ENCODE results near the gene KLF3.

KLF3 gene

DNA sequence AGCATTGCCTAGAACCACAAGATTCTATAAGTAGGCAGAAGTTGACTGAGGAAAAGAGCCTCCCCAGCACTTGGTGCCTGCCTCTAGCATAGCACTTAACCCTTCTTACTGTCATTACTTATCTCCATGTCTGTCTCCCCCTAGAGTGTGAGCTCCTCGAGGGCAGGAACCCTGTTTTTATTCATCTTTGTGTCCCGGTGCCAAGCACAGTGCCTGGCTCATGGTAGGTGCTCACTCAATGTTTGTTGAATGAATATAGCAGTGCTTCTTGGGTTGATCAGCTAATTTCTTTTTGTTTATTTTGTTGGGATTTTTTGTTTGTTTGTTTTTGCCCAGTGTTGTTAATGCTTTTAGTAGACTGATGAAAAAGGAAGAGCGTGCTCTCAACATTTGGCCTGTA, 30.3 kb downstream of the KLF3 start:
- DNase-seq (ENCODE audit: low read depth in 4 of 4, low spot score in 1 of 4): no peak

DNA sequence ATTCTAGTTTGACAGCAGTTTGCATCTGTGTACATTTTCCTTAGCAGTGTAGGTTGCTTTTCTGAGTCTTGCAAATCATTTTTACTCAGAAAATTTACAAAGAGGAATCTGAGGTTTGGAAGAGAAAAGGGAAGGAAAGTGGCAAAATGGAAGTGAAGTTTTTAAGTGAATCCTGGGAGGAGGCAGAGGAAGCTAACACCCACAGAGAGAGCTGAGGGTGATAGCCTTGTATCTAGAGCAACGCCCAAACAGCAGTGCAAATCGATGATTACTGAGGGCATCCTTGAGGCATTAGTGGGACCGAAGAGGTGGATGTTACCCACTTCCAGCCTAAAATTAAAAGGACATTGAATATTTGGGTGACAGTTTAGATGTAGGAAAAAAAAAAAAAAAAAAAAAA, 31.8 kb downstream of the KLF3 start:
- no peak for DNase-seq (ENCODE audit: low read depth in 4 of 4, low spot score in 1 of 4)

DNA sequence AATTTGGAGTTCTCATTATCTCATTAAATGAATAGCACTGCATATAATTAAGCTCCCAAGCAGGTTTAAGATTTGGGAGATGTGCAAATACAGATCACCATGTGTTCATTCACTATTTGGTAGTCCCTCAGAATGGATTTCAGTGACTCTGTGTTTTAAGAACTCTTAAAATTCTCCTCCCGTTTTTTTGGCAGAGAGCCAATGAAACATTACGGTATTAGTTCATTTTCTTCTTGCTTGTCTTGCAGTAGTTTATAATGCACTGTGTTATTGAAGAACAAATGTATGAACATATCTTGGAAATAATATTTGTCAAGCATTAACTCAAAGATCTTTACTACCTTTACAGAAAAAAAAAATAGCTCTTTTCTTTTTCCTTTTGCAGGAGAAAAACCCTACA, 32.7 kb downstream of the KLF3 start:
- no peak for DNase-seq (ENCODE audit: low read depth in 4 of 4, low spot score in 1 of 4)

DNA sequence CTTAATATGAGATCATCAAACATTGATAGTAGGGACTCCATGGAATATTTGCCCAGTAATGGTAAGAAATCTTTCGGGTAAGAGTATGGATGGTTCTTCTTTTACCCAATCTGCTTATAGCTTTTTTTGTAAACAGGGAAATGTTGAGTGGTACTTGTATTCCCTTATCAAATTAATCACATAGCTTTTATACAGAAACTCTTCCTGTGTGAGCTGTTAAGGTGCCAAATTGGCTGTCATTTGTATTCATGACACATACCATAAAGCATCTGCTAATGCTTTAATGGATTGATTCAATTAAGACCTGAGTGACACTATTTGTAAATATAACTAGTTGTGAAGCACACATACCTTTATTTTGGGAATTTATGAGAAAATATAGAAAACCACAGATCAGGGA, 34.2 kb downstream of the KLF3 start:
- no peak for DNase-seq (ENCODE audit: low read depth in 4 of 4, low spot score in 1 of 4)

DNA sequence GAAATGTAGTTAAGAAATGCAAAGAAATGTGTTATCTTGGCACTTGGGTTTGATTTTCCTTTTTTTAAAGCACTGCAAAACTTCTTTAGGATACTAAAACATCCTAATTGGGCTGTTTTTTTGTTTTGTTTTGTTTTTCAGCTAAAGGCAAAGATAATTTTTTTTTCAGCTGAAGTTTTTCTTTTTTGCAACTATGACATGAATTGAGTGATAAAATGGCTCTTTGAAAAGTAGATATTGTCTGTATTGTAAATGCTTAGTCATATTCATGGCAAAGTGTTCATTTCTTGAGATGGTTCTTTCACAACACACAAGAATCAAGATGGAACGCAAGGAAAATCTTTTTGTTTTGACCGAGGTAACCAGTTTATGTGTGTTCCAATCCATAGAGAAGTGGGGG, 35.1 kb downstream of the KLF3 start:
- no peak for DNase-seq (ENCODE audit: low read depth in 4 of 4, low spot score in 1 of 4)

DNA sequence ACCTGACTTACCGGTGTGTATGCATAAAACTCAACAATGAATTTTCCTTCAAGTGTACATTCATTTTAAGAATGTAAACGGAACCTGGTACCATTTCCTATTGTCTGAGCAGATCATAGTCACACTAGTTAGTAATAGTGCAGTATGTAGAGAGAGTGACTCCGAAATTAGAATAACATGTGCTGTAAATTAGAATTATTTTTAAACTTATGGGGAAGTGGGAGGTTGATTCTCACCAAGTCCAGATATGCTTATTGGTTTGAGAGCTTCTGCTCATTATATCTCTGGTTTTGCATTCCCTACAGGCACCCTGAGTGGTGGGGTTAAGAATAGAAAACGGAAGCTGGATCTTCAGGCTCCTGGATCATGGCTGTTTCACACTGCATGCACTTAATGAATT, 39.6 kb downstream of the KLF3 start:
- no peak for DNase-seq (ENCODE audit: low read depth in 4 of 4, low spot score in 1 of 4)

DNA sequence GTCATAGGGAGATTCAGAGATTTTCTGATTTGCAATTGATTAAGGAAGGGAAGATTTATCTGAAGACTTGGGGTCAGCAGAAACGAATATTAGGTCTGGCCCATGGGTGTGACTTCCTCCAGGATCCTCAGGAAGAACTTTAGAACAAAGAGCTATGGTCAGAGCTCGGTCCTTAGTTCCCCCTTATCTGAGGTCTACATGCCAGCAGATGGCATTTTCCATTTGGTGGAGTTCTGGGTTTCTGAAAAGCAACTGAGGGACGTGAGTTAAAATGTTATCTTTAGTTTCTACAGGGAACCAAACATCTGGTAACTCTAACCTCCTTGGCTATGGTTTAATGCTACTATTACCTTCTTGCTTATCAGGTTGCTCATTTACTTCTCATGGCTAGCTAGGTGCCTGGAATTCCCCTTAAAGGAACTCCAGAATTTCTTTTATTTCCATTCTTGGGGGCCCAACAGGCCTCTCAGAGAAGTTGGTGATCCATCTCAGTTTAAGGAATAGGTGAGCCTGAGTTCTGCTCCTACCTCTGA, 40.7 kb downstream of the KLF3 start:
- DNase-seq (ENCODE audit: low read depth in 4 of 4, low spot score in 1 of 4): no peak

DNA sequence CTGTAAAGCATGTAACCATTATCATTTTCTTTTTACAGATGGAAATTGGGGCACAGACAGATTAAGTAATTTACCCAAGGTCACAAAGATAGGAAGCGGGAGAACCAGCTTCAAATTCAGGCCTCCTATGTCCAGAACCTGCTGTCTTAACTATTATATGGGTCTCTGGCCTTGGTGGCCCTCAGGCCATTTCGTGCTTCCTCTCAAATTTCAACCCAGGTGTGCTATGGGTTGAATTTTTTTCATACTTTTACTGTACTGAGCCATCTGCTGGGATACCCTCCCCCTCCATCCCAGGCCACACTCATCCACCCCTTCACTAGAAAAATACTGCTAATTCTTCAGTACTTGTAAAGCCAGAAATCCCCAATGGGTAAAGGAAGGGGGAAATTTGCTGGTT, 42.3 kb downstream of the KLF3 start:
- DNase-seq (ENCODE audit: low read depth in 4 of 4, low spot score in 1 of 4): no peak

DNA sequence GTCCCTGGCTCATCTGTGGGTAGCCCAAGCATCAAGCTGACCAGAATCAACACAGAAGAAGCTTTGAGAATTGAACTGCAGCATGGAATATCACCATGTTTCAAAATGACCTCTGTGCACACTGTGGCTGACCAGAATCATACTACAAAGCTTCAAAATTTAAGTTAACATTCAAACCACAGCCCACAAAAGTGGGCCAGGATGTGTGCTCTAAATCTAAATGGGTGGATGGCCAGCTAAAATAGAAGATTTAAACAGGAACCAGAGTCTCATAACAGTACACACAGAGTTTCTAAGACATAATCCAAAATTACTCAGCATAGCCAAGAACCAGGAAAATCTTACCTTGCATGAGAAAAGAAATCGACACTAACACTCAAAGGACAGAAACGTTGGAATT, 46.1 kb downstream of the KLF3 start:
- no peak for DNase-seq (ENCODE audit: low read depth in 4 of 4, low spot score in 1 of 4)

DNA sequence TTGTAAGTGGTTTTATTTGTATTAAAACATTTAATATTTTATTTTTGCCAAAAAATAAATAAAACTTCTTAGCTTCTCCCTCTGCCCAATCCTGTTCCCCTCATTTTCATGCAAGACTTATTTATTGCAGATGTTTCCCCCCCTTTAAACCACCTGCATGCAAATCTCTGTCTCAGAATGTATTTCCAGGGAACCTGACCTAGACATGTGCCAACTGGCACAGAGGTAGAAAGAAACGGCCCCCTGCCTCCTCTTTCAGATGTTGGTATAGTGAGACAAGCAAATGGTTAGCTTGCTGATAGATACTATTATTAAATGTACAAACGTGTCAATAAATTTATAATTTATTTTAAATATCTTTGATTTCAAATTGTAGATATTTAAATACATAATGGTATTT, 47.1 kb downstream of the KLF3 start:
- no peak for DNase-seq (ENCODE audit: low read depth in 4 of 4, low spot score in 1 of 4)

DNA sequence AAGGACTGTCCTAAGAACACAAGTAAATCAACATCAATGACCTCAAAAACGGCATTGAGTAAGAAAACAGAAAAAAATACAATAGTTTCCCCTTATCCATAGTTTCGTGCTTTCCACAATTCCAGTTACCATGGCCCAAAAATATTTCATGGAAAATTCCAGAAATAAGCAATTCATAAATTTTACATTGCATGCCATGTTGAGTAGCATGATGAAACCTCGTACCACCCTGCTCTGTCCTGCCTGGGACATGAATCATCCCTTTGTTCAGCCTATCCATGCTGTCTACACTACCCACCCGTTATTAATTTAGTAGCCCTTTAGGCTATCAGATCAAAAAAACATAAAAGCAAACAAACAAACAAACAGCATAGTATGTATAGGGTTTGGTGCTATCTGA, 51.1 kb downstream of the KLF3 start:
- DNase-seq (ENCODE audit: low read depth in 4 of 4, low spot score in 1 of 4): no peak

DNA sequence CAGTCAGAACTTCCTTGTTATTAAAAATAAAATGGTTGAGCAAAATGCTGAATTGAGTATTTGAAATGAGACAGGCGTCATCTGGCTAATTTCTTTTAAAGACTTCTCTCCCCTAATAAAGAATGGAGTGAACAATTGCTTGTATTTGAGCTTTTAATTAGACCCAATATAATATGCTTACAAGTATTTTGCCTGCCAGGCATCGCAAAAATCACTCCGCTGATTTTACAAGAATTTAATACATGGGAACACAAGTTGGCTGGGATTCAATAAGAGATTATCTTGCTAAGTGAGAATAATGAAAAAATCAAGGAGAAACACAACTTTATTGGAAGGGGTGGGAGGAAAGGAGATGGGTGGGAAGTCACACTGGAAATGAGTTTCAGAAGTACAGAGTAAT, 52.3 kb downstream of the KLF3 start:
- no peak for DNase-seq (ENCODE audit: low read depth in 4 of 4, low spot score in 1 of 4)

DNA sequence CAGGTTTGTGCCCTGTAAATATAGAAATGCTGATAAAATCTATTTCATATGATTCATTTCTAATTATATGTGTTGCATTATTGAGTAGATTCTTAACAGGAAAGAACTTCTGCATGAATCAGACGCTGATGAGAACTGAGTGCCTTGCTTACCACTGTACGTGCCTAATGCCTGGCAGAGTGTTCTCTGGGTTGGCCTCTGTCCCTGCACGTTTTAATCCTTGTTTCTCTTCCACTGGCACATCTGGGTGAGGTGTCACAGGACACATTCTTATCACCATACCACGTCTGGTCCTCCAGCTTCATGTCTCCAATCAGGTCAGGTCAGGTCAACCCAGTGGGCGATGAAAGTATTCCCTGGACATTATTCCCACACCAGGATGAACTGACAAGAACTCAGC, 53.6 kb downstream of the KLF3 start:
- no peak for DNase-seq (ENCODE audit: low read depth in 4 of 4, low spot score in 1 of 4)

DNA sequence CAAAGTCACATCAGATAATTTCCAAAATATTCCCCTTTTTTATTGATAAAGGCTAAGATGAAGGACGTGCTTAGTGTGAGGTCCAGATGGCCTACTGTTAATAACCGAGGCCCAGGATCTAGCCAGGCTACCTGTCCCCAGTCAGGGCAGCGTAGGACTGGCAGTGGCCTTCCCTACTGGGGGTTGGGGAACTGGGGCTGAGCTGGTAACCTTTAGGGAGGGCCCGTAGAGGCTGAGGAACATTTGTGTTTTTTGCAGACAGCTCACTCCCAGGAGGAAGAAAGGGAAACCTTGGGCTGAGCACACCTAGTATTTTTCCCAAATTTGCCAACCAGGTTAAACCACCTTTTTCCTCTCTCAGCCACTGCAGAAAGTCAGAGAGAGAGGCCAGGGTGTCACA, 59.1 kb downstream of the KLF3 start:
- DNase-seq (ENCODE audit: low read depth in 4 of 4, low spot score in 1 of 4): no peak

DNA sequence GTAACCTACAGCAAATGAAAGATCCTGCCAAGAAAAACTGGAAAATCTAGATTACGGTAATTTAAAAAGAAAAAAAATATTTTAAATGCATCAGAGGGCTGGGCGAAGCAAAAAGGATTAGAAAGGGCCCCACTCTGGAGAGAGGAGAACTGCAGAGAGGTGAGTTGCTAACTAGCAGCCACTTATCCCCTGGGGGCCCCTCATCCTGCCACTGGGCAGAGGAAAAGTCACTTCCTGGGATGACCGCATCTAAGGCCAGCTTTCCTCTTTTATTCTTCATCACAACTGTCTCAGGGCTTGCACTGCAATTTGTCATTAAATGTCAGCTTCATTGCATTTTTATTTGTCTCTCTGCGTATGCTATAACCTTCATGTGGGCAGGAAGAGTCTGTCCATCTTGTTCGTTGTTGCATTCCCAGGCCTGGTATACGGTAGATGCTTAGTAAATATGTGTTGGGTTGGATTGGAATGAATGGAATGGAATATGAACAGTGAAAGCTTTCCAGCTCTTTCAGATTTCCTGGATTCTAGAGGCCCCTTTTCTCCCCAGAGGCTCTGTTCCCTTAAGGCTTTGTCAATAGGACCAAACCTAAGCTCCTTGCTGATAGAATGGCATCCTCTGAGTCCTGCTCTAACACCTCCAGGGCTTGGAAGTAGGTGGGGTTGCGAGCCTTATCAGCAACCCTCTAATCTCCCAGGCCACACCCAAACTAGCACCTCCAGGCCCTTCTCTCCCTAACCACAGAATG, 59.9 kb downstream of the KLF3 start:
- no peak for DNase-seq (ENCODE audit: low read depth in 4 of 4, low spot score in 1 of 4)

DNA sequence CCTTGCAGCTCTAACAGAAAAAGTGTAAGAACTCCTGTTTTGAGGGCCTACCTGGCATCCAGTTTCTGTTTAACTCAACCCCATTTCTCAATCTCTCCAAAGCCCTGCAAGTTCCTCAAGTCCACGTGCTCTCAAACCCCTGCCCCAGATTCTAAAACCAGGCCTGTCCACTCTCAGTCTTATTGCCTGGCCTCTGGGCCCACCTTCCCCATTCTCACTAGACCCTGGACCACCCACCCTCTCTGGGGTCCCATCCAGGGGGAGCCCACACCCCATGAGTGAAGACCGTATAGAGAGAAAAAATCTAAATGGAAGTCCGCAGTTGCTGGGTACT, 60.4 kb downstream of the KLF3 start:
- no peak for DNase-seq (ENCODE audit: low read depth in 4 of 4, low spot score in 1 of 4)

DNA sequence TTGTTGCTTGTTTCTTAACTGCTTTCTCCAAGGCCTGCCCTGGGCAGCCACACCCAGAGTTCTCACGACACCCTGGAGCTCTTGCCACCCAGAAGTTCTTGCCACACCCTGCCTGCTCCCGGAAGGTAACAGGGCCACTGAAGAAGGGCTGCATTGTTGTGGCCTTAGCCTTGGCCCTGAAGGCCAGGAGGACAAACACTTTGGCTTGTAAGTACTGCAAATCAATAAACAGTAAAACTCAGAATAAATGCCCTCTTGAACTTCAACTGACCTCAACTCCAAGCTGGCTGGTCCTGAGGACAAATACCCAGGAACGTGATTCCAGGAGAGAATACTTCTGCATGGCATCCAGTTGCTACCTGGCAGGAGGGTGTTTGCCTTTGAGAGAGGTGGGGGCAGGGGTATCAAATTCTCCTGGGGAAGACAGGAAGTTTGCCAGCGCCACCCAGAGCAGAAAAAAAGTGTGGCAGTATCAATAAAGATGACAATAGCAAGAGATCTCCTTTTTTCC, 64.7 kb downstream of the KLF3 start:
- DNase-seq (ENCODE audit: low read depth in 4 of 4, low spot score in 1 of 4): no peak

DNA sequence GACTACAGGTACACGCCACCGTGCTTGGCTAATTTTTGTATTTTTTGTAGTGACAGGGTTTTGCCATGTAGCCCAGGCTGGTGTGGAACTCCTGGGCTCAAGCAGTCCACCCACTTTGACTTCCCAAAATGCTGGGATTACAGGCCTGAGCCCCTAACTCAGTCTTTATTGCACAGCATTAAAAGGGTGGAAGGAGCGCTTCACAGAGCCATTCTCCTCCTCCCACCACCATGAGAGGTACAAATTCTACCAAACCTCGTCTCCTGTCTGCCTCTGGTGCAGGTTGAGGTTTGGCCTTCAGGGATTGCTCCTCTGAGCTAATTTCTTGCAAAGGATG, 66.5 kb downstream of the KLF3 start:
- DNase-seq (ENCODE audit: low read depth in 4 of 4, low spot score in 1 of 4): no peak

DNA sequence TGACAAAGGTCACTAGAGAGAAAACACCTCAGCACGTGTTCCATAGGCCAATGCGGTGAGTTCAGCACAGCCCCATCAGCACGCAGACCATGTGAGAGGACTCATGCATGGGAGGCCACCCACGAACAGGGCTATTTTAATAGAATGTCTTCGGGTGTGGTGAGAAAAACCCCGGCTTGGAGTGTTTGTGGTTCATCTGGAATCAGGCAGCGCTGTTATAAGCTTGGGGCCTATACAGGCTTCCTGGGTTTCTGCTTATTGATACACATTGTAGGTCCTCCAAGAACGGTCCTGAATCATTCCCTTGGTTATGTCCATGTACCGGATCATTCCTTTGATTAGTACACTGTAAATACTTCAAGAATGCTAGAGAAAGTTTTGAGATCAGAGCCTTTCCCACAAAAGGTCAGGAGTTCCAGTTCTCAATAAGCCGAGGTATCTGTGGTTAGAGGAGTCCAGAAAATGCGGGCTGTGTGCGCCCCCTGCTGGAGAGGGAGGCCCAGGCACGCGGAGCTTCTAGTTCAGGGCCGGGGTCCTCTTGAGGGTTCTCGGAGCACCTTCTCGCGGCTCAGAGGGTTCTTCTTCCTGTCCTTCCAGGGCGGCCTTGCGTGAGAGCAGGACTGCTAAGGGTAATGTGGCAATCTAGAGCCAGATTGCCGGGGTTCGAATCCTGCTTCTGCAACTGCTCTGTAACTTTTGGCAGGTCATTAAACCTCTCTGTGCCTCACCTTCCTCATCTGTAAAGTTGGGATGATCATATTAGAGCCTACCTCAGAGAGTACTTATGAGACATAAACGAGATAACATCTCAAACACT, 67.0 kb downstream of the KLF3 start:
- peak; percentile 69 to 81 (median 73) for DNase-seq (ENCODE audit: low read depth in 4 of 4, low spot score in 1 of 4)

DNA sequence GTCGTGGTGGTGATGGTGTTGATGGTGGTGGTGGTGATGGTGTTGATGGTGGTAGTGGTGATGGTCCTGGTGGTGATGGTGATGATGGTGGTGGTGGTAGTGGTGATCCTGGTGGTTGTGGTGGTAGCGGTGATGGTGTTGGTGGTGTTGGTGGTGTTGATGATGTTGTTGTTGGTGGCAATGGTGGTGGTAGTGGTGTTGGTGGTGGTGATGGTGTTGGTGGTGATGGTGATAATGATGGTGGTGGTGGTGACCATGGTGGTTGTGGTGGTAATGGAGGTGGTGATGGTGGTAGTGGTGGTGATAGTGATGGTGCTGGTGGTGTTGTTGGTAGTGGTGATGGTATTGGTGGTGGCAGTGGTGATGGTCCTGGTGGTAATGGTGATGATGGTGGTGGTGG, 69.7 kb downstream of the KLF3 start:
- DNase-seq (ENCODE audit: low read depth in 4 of 4, low spot score in 1 of 4): no peak

DNA sequence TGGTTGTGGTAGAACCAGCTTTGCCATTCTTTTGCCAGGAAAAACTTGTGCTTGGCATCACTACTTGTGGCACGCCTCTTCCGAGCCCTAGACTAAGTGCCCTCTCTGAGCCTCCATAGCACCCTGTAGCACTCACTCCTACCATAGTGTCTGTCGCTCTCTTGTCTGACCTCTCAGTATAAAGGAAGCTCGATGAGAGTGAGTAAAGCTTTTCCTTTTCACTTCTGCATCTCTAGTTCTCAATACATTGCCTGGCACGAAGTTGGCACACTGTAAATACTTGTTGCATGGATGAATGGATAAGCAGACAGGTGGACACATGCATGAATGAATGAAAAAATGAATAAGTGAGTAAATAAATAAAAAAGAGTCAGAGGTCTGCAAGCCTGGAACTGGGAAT, 70.4 kb downstream of the KLF3 start:
- DNase-seq (ENCODE audit: low read depth in 4 of 4, low spot score in 1 of 4): no peak

DNA sequence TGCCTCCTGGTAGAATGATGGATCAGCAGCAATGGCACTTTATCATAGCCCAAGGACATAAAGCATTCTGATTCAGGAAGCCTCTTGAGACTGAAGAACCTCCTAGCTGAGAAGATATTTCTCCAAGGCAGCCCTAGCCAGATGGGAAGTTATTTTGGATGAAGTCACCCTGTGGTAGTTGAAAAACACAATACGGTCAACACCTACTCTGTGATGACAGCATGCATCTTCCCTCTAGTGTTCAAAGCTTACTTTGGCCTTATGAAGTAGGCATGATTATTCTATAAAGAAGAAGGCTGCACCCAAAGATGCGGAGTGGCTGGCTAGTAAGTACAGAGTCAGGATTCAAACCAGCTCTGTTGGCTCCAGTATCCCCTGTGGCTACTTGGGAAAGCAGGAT, 70.9 kb downstream of the KLF3 start:
- DNase-seq (ENCODE audit: low read depth in 4 of 4, low spot score in 1 of 4): no peak

DNA sequence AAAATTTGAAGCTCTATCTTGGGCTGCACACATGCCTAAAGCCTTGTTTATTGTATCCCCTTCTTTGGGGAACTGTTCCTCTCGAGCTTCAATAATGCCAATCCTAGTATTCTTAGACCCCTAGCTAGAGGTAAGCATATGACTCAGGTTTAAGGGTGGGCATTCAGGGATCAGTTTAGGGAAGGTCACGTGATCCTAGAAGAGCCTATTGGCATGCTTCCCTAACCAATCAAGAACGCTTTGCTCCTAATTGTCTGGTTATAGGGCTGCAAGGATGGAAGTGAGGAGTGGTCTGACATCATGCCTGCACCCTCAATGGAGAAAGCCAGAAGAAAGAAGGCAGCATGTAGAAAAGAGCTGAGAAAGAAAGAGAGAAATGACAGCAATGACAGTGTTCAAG, 71.9 kb downstream of the KLF3 start:
- no peak for DNase-seq (ENCODE audit: low read depth in 4 of 4, low spot score in 1 of 4)

Measured in stimulated activated CD4-positive, alpha-beta T cell treated with anti-CD3 and anti-CD28 coated beads, Interleukin-1b, Interleukin-23, amount 100 ng/mL, for 24 hours (primary cell).